Endothelial cell (in vitro differentiated cells): ENCODE measurements around the gene GRB7. TPM values are rescaled to one million over a fixed set of nuclear protein-coding genes. Genes with fewer than 3 reads are reported as not detected.

Source experiments
- DNase-seq: peaks from one replicate; pipeline ENCODE4 v3.0.0; 2021; ENCODE audit warnings: low spot score
- H3K27ac Mint-ChIP-seq: one replicate; pipeline ENCODE4 v1.8.0; 2021; ENCODE audit warnings: mixed read lengths, inconsistent platforms; ENCODE audit not compliant: unreplicated experiment
- H3K27me3 Mint-ChIP-seq: one replicate; pipeline ENCODE4 v1.8.0; 2021; ENCODE audit warnings: mild to moderate bottlenecking, moderate library complexity, mixed read lengths, inconsistent platforms; ENCODE audit not compliant: unreplicated experiment
- H3K36me3 Mint-ChIP-seq: one replicate; pipeline ENCODE4 v1.8.0; 2021; ENCODE audit warnings: mild to moderate bottlenecking, low read depth, mixed read lengths, inconsistent platforms; ENCODE audit not compliant: unreplicated experiment
- H3K4me1 Mint-ChIP-seq: one replicate; pipeline ENCODE4 v1.8.0; 2021; ENCODE audit warnings: mild to moderate bottlenecking, mixed read lengths, inconsistent platforms; ENCODE audit not compliant: unreplicated experiment
- H3K4me3 Mint-ChIP-seq: one replicate; pipeline ENCODE4 v1.8.0; 2021; ENCODE audit warnings: mild to moderate bottlenecking, mixed read lengths, inconsistent platforms; ENCODE audit not compliant: unreplicated experiment
- H3K9me3 Mint-ChIP-seq: one replicate; pipeline ENCODE4 v1.8.0; 2021; ENCODE audit warnings: mixed read lengths, inconsistent platforms; ENCODE audit not compliant: unreplicated experiment
- total RNA-seq: library from RNA; stranded (reverse); fragmentation: NEBNext Ultra II Directional; extraction: Animal tissue kit (Norgen Biotek cat#: 25700); gene quantifications from one replicate; pipeline ENCODE4 v1.2.1, GENCODE V29; 2021; ENCODE audit not compliant: unreplicated experiment
- TF ChIP-seq, protein P1 (sequence below): fragments of 200-600 bp; sonication (generic); IDR thresholded peaks from one replicate; pipeline ENCODE4 v1.5.0; 2021; ENCODE audit warnings: antibody characterized with exemption; ENCODE audit not compliant: unreplicated experiment

GRB7 gene
- total RNA-seq, 1 donor from 2014 or later = 1.3 TPM

GRCh38 chr17:39765175-39765574, 27.4 kb downstream of the GRB7 start:
- DNase-seq = no peak
- H3K27me3 Mint-ChIP-seq = peaks cover 2% of the 10 kb centered on the region
- no peak overlapping the region for H3K27ac Mint-ChIP-seq
- no peaks in the 10 kb centered on the region for H3K9me3 Mint-ChIP-seq
- TF ChIP-seq, protein P1, sequence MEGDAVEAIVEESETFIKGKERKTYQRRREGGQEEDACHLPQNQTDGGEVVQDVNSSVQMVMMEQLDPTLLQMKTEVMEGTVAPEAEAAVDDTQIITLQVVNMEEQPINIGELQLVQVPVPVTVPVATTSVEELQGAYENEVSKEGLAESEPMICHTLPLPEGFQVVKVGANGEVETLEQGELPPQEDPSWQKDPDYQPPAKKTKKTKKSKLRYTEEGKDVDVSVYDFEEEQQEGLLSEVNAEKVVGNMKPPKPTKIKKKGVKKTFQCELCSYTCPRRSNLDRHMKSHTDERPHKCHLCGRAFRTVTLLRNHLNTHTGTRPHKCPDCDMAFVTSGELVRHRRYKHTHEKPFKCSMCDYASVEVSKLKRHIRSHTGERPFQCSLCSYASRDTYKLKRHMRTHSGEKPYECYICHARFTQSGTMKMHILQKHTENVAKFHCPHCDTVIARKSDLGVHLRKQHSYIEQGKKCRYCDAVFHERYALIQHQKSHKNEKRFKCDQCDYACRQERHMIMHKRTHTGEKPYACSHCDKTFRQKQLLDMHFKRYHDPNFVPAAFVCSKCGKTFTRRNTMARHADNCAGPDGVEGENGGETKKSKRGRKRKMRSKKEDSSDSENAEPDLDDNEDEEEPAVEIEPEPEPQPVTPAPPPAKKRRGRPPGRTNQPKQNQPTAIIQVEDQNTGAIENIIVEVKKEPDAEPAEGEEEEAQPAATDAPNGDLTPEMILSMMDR = no peak
- no peak overlapping the region for H3K4me3 Mint-ChIP-seq
- H3K36me3 Mint-ChIP-seq = no peaks in the 10 kb centered on the region
- no peaks in the 10 kb centered on the region for H3K4me1 Mint-ChIP-seq

DNA sequence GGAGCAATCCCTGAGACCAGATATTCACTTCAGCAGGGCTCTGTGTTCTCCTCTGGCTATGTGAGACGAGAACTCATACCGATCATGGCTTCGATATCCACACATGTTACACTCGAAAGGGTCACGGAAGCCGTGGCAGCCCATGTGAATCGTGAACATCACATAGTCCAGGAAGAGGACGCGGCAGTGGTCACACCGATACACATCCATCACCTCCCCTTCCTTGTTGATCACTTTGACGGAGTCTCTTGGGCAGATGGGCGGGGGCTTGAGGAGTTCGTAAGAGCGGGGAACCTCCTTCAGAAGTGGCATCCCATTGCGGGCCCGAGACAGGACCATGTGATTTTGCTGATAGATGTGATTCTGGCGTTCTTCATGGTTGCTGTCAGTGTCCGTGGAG, 28.0 kb downstream of the GRB7 start:
- Mint-ChIP-seq H3K4me3 (no peak overlapping the region), H3K27me3 (peaks cover 2% of the 10 kb centered on the region), H3K9me3 (no peaks in the 10 kb centered on the region), H3K27ac (no peak overlapping the region), H3K4me1 (no peaks in the 10 kb centered on the region), H3K36me3 (no peaks in the 10 kb centered on the region)
- TF ChIP-seq, protein P1 = no peak
- DNase-seq = no peak

DNA sequence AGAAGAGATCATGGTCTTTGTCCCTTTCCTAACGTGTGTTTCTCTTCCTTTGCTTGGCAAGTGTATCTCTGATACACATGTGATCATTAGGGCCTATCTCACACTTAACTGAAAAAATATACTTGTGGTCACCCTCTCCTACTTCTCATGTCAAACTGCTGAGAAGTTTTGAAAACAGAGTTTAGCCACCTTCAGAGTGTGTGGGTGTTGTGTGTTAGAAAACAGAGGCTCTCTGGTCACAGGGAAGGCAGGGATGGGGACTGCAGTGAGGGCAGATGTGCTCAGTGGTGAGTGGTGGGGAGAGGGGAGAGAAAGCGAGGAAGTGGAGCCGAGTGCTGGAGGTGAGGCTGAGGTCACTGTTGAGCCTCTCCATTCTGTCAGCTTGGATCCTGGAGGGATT, 29.4 kb downstream of the GRB7 start:
- peaks cover 2% of the 10 kb centered on the region for H3K27me3 Mint-ChIP-seq
- no peaks in the 10 kb centered on the region for H3K36me3 Mint-ChIP-seq
- H3K27ac Mint-ChIP-seq = no peak overlapping the region
- no peaks in the 10 kb centered on the region for H3K9me3 Mint-ChIP-seq
- no peak overlapping the region for H3K4me3 Mint-ChIP-seq
- peaks cover 4% of the 10 kb centered on the region for H3K4me1 Mint-ChIP-seq
- no peak for DNase-seq
- TF ChIP-seq, protein P1 = no peak

- TF ChIP-seq, protein P1 = no peak
- H3K27ac Mint-ChIP-seq = no peak overlapping the region
- no peaks in the 10 kb centered on the region for H3K9me3 Mint-ChIP-seq
- H3K4me1 Mint-ChIP-seq = peaks cover 8% of the 10 kb centered on the region
- peaks cover 2% of the 10 kb centered on the region for H3K27me3 Mint-ChIP-seq
- DNase-seq = no peak
- H3K4me3 Mint-ChIP-seq = no peak overlapping the region
- H3K36me3 Mint-ChIP-seq = no peaks in the 10 kb centered on the region
Observed at GRCh38 chr17:39769974-39770587, 32.3 kb downstream of the GRB7 start.

GRCh38 chr17:39772415-39772814, 34.7 kb downstream of the GRB7 start:
- Mint-ChIP-seq H3K4me1 (peaks cover 8% of the 10 kb centered on the region), H3K4me3 (no peak overlapping the region), H3K27ac (no peak overlapping the region), H3K9me3 (no peaks in the 10 kb centered on the region), H3K27me3 (peaks cover 2% of the 10 kb centered on the region), H3K36me3 (no peaks in the 10 kb centered on the region)
- TF ChIP-seq, protein P1 = no peak
- DNase-seq = no peak
